Bone marrow (tissue), 2 donors: ENCODE data around the gene FMN1.

Source experiments
- DNase-seq, 2 donors: peaks; one replicate each; lab custom pipeline; 2025; lab: John Stamatoyannopoulos, UW

FMN1 gene

GRCh38 chr15:32718821-32719716 is 475.4 kb downstream of the FMN1 start:
- DNase-seq: no peak

GRCh38 chr15:32718227-32718820 is 476.2 kb downstream of the FMN1 start:
- no peak for DNase-seq

GRCh38 chr15:32717426-32718226 is 476.9 kb downstream of the FMN1 start, which contains the start of gene GREM1:
Gene GREM1 (plus strand): TSS chr15:32718004. CDS start chr15:32730691, 12,687 bp downstream.
- DNase-seq: no peak

GRCh38 chr15:32716915-32717425 is 477.5 kb downstream of the FMN1 start:
- no peak for DNase-seq

GRCh38 chr15:32716216-32716914 is 478.1 kb downstream of the FMN1 start:
- DNase-seq: no peak
